Activated CD8-positive, alpha-beta memory T cell treated with anti-CD3 and anti-CD28 coated beads for 36 hours (primary cell): ENCODE data around the gene CWC25. TPM values are rescaled to one million over a fixed set of nuclear protein-coding genes. Genes with fewer than 3 reads are reported as not detected.

Experiments
- CTCF ChIA-PET: fragments of 350-600 bp; sonication (Branson Sonifier 250); formaldehyde crosslinking; loops from one replicate; lab custom pipeline; 2021; ENCODE audit warnings: antibody characterized with exemption; lab: Charles Lee
- POLR2A ChIA-PET: fragments of 350-600 bp; sonication (Branson Sonifier 250); formaldehyde crosslinking; loops from one replicate; lab custom pipeline; 2021; ENCODE audit warnings: antibody characterized with exemption; lab: Charles Lee
- total RNA-seq, 2 experiments: library from RNA; stranded (reverse); gene quantifications; one replicate each; pipeline ENCODE4 v1.2.3, GENCODE V29; 2021

CWC25 gene
- total RNA-seq, 2 experiments from 2014 or later, result 22.8 to 24.5 TPM

DNA sequence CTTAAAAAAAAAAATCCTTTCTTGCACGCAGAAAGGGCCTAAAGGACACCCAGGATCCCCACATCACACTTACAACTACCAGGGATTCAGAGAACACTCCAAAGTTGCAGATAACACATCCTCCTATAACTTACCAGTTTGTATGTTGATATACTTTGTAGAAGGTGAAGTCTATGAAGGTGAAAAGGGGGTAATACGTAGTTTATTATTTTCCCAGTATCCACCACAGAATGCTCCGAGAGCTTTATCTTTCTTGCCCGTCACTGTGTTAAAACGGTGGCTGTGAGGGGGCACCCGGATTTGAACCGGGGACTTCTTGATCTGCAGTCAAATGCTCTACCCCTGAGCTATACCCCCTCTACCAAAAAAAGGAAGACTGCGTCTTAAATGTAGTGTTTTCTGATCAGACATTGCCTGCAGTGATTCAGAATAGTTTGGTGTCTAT, 36.3 kb upstream of the CWC25 start:
- CTCF ChIA-PET, result no interaction called here
- POLR2A ChIA-PET, result no interaction called here

- CTCF ChIA-PET, result no interaction called here
- POLR2A ChIA-PET, result interaction anchor here (0.6 to 0.7 kb wide), 2 partner anchors 14 to 45 kb away, joined by 5 to 6 read pairs; no protein-coding TSS in a partner anchor
Observed at GRCh38 chr17:38857271-38857670, 32.1 kb upstream of the CWC25 start.

- POLR2A ChIA-PET, result interaction anchor here (0.6 to 5.0 kb wide), 4 partner anchors 8 to 30 kb away, joined by 4 to 59 read pairs (median 8); partner anchors contain the start of genes CWC25 and LASP1
- CTCF ChIA-PET, result interaction anchor here (0.6 to 4.0 kb wide), 6 partner anchors 8 to 298 kb away, joined by 3 to 29 read pairs (median 4); partner anchors contain the start of genes CWC25 and LASP1
Observed at GRCh38 chr17:38855101-38855714, 30.1 kb upstream of the CWC25 start.

DNA sequence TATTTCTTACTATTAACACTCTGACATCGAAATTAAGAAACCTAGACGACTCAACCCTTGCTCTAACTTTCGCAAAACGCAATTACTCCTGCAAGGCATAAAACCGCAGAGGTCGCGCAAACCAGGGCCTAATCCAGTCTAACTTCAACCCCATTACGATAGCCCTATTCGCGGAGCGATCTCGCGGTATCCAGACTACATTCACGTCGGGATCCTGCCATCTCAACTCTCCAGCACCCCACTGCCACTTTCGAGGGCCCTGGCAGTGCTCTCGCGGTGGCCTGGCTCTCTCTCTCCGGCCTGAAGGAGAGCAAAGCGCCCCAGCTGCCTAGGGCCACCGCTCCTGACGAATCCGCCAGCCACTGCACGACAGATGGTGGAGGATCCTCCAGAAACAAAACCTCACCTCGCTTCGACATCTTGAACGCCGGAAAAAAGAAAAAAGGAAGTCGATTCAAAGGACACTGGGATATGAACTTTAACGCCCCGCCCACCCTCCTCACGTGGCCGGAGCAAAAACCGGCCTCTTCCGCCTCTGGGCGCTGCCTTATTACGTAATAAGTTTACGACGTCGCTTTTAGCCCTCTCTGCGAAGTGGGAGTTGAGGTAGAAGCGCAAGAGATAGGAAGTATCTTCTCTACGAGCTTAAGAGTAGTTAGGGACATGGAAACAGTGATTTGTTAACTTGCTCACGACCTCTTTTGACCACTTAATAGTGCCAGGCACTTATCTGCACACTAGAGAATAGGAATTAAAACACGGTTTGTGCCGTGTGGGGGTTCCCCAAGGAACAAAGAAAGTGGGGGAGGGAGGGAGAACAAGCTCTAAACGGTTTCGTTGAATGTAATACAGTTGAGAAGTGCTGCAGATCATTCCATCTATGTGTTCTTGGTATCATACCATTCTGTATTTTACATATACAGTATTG, 28.4 kb upstream of the CWC25 start, which contains the start of gene RPL23:
Gene RPL23 (minus strand): TSS at position 430 of the 928 bp plus-strand sequence. CDS start 11 bp downstream, at position 419.
- POLR2A ChIA-PET, result interaction anchor here (0.6 to 5.0 kb wide), 12 partner anchors 8 to 152 kb away, joined by 3 to 59 read pairs (median 4); partner anchors contain the start of genes CWC25, LASP1 and PSMB3
- CTCF ChIA-PET, result interaction anchor here (1.0 to 4.0 kb wide), 7 partner anchors 16 to 311 kb away, joined by 3 to 29 read pairs (median 4); partner anchors contain the start of genes CWC25, LASP1 and LASP1NB

DNA sequence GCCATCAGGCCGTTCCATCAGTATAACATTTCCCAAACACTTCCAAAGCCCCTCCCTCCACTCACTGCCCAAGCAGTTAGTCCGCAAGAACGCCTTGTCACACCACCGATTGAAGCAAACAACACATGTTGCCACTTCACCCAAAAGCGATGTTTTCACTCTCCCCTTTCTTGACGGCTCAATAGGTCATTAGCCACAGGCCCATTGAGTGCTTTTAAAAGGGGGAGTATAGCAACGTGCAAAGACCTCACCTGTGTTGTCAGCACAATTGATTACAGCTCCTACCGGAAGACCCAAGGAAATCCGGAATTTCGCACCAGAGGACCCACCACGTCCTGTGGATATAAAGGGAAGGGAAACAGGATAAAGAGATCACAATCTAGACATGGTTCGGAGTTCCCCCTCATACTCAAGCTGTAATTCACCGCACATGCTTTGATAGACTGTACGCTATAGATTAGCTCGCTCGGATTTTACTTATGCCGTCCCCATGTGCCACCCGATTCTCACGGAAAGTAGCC, 27.7 kb upstream of the CWC25 start:
- ChIA-PET CTCF (interaction anchor here (1.0 to 4.0 kb wide), 3 partner anchors 16 to 73 kb away, joined by 3 to 29 read pairs (median 6); partner anchors contain the start of genes LASP1 and LASP1NB), POLR2A (interaction anchor here (0.6 to 5.0 kb wide), 5 partner anchors 18 to 152 kb away, joined by 3 to 59 read pairs (median 4); partner anchors contain the start of genes CWC25 and LASP1)

- POLR2A ChIA-PET, result interaction anchor here (0.8 to 5.0 kb wide), 2 partner anchors 19 to 46 kb away, joined by 3 to 59 read pairs; partner anchors contain the start of gene LASP1
- CTCF ChIA-PET, result interaction anchor here (0.7 to 4.0 kb wide), 2 partner anchors 18 to 302 kb away, joined by 3 to 29 read pairs; partner anchors contain the start of gene LASP1
Observed at GRCh38 chr17:38851434-38851833, 26.3 kb upstream of the CWC25 start.

DNA sequence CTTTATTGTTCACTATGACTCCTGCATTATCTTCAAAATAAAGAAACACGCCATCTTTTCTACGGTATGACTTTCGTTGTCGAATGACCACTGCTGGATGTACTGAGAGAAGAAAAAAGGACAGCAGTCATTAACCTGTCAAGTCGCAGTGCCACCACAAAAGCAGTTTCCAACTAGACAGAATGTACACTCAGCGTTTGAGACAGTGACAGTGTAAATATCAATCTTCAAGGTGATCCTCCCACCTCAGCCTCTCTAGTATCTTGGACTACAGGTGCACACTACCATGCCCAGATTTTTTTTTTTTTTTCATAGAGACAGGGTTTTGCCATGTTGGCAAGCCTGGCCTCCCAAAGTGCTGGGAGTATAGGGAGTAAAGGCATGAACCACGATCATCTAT, 25.3 kb upstream of the CWC25 start:
- POLR2A ChIA-PET, result interaction anchor here (5.0 kb wide), 1 partner anchor 20 kb away, joined by 59 read pairs; the partner anchor contains the start of gene LASP1
- CTCF ChIA-PET, result interaction anchor here (1.6 to 1.7 kb wide), 2 partner anchors 20 to 115 kb away, joined by 3 read pairs; no protein-coding TSS in a partner anchor

DNA sequence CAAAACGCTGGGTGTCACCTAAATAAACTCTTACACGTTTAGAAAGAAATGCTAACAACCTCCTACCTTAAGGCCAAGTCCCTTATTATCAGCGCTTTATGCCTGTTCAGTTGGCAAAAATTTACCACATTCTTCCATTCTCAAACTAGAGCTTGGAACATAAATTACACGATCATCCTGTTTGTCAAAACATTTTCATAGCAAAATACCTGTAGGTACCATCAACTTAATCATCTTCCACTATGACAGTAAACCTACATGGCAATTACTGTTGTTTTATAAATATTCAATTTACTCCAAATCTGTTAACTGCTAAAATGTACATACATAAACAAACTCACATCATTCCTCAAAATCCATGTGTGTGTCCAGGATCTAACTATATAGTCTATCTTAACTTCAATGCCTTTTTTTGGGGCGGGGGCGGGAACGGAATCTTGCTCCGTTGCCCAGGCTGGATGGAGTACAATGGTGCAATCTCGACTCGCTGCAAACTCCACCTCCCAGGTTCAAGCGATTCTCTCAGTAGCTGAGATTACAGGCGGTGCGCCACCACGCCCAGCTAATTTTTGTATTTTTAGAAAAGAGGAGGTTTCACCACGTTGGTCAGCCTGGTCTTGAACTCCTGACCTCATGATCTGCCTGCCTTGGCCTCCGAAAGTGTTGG, 24.0 kb upstream of the CWC25 start:
- CTCF ChIA-PET, result interaction anchor here (1.6 to 1.7 kb wide), 2 partner anchors 19 to 114 kb away, joined by 3 read pairs; no protein-coding TSS in a partner anchor
- POLR2A ChIA-PET, result interaction anchor here (0.7 kb wide), 1 partner anchor 22 kb away, joined by 4 read pairs; no protein-coding TSS in a partner anchor

DNA sequence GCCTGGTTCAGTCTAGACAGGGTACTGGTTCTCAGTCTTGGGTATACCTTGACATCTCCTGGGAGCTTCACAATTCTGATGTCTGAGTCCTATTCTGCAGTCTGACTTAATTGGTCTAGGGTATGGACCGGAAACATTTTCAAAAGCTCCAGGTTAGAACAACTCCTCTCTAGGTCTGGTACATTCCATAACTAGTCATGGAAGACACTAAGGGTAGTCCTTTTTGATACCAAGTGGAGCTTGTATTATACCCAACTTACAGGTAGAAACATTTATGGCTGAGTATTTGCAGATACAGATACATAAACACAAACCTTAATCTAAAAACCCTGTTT, 23.4 kb upstream of the CWC25 start:
- POLR2A ChIA-PET, result interaction anchor here (0.5 to 0.6 kb wide), 2 partner anchors 134 to 161 kb away, joined by 3 to 6 read pairs; no protein-coding TSS in a partner anchor
- CTCF ChIA-PET, result no interaction called here

GRCh38 chr17:38844261-38844757, 19.2 kb upstream of the CWC25 start:
- POLR2A ChIA-PET, result no interaction called here
- CTCF ChIA-PET, result interaction anchor here (0.7 kb wide), 1 partner anchor 91 kb away, joined by 3 read pairs; no protein-coding TSS in a partner anchor

- ChIA-PET POLR2A (interaction anchor here (0.6 to 1.3 kb wide), 3 partner anchors 28 to 95 kb away, joined by 3 to 11 read pairs (median 4); partner anchors contain the start of gene RPL23), CTCF (interaction anchor here (1.3 kb wide), 1 partner anchor 28 kb away, joined by 4 read pairs; the partner anchor contains the start of gene RPL23)
Observed at GRCh38 chr17:38825762-38826247, 684 bp upstream of the CWC25 start.

GRCh38 chr17:38815576-38816193, 9.4 kb downstream of the CWC25 start:
- CTCF ChIA-PET, result no interaction called here
- POLR2A ChIA-PET, result no interaction called here

DNA sequence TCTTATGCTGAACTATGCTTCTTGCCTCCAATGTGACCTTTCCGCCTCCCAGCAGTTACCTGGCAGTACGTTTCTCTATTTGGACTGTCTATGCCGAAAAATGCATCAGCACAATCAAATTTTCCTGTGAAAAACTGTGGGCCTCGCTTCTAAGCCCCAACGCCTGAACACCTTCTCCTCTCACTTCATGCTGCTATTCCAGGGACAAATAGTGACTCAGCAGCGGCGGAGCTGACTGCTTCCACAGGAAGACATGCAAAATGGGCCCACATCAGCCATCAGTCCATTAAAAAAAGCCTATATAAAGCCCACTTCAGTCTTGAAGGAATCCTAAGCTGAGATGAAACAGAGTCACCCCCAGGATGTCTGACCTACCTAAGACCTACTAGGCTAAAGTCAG, 15.3 kb downstream of the CWC25 start:
- ChIA-PET POLR2A (no interaction called here), CTCF (no interaction called here)

- POLR2A ChIA-PET, result interaction anchor here (0.5 to 0.6 kb wide), 2 partner anchors 371 to 661 kb away, joined by 3 read pairs; partner anchors contain the start of gene CDK12
- CTCF ChIA-PET, result no interaction called here
Observed at GRCh38 chr17:38800237-38800760, 24.8 kb downstream of the CWC25 start.

DNA sequence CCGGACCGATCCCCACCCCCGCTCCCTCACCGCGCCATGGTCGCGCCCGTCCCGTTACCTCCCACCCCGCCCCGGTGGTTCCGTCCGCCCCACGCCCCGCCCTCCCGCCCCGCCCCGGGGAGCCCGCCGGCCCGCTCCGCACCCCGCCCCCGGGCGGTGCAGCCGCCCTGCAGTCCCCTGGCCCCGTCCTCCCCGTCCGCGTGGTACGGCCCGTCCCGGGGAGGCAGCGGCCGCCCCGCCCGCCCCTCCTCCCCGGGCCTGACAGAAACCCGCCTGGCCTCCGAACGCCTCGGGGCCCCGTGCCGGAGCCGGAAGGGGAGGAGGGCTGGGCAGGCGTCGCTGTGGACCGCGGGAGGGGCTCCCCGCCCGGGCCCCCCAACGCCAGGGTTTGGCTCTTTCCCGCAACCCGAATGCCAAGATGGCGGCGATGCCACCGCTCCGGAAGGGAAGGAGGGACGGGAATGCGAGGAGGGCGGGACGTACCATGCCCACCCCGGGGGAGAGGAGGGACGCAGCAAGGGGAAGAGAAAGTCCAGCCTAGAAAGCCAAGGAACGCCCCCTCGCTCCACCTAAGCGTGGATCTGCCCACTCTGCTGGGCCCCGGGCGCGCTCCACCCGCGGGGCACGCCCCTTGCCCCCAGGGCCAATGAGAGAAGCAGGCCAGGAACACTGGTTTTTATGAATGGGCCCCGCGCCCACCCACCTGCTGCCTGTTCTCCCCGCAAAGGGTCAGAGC, 25.5 kb downstream of the CWC25 start, which contains the start of gene PIP4K2B:
Gene PIP4K2B (minus strand): TSS at position 56 of the 736 bp plus-strand sequence. CDS start 132 bp downstream, outside the sequence.
- ChIA-PET CTCF (no interaction called here), POLR2A (interaction anchor here (0.5 to 0.6 kb wide), 2 partner anchors 371 to 662 kb away, joined by 3 read pairs; partner anchors contain the start of gene CDK12)
